ENCODE measurements around the gene KCNK5.

DNA sequence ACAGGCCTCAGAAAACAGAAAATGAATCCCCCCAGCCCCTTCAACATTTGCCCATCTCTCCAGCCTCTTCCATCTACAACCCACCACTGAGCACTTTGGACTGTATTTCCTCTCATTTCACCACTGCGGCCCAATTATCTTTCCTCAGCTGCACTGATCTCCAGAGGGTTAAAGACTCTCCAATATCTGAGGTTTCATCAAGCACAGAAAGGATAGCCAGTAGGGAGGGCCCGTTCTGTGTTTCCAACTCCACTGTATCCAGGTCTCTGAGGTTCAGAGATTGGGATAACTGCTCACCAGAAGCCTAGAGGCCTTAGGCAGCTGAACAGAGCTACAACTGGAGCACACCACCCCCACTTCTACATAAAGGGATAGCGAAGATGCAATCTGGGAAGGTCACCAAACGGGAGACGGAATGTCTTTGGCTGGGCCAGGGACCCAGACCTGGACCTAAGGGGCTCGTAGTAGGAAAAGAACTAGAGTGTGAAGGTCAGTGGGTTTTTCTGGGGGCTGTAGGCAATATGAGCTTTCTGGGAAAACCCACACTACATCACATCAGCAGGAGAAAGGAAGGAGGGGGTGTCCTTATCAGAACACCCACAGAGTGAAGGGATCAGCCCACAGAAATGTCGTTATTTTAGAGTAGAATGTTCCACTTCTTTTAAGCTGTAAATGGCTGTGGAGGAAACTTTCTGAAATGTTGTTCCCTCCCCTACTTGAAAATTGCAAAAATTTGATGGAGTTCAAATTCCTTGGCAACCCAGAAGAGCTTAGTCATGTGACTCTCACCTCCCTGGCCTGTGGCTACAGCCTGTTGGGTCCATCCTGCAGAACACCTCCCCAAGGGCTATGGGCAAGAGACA, 7.3 kb downstream of the KCNK5 start:
- TF ChIP-seq, protein P1, sequence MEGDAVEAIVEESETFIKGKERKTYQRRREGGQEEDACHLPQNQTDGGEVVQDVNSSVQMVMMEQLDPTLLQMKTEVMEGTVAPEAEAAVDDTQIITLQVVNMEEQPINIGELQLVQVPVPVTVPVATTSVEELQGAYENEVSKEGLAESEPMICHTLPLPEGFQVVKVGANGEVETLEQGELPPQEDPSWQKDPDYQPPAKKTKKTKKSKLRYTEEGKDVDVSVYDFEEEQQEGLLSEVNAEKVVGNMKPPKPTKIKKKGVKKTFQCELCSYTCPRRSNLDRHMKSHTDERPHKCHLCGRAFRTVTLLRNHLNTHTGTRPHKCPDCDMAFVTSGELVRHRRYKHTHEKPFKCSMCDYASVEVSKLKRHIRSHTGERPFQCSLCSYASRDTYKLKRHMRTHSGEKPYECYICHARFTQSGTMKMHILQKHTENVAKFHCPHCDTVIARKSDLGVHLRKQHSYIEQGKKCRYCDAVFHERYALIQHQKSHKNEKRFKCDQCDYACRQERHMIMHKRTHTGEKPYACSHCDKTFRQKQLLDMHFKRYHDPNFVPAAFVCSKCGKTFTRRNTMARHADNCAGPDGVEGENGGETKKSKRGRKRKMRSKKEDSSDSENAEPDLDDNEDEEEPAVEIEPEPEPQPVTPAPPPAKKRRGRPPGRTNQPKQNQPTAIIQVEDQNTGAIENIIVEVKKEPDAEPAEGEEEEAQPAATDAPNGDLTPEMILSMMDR (IDR thresholded peaks at IDR 0.05; ENCODE audit: control extremely low read depth in 1 of 3, insufficient read depth in 1 of 3, low read depth in 1 of 3, low read length in 3 of 3): no peak
- TF ChIP-seq POLR2A (IDR thresholded peaks at IDR 0.05; ENCODE audit: control extremely low read depth in 1 of 2, low read depth in 2 of 2, low read length in 2 of 2): no peak
